Bronchial epithelial cell (primary cell): ENCODE measurements around the gene B3GALT5. TPM values are rescaled to one million over a fixed set of nuclear protein-coding genes. Genes with fewer than 3 reads are reported as not detected.

Source experiments
- DNase-seq: peaks from one replicate; pipeline ENCODE4 v3.0.0-alpha.2; 2010; ENCODE audit warnings: low read depth
- FAIRE-seq: peaks from 2 replicates; lab custom pipeline; 2011; peaks lifted over from hg19 to GRCh38; lab: Jason Lieb, UNC
- H3K27me3 ChIP-seq: 2 replicates; pipeline ENCODE4 v1.5.1; 2011; ENCODE audit warnings: low read length; ENCODE audit not compliant: control insufficient read depth, insufficient read depth
- H3K36me3 ChIP-seq: 2 replicates; pipeline ENCODE4 v1.5.1; 2011; ENCODE audit warnings: low read length; ENCODE audit not compliant: control insufficient read depth, insufficient read depth
- H3K4me3 ChIP-seq: 2 replicates; pipeline ENCODE4 v1.5.1; 2011; ENCODE audit warnings: mild to moderate bottlenecking, low read depth, low read length, control low read depth
- CTCF ChIP-seq: IDR thresholded peaks from 2 replicates; pipeline ENCODE4 v1.5.1; 2011; ENCODE audit warnings: mild to moderate bottlenecking, moderate library complexity, low read length, control low read depth, inconsistent platforms; ENCODE audit not compliant: insufficient read depth, severe bottlenecking
- total RNA-seq: library from RNA; depleted of rRNA; stranded (reverse); fragments of >200 nt; gene quantifications from 2 replicates; pipeline ENCODE4 v1.2.1, GENCODE V29; 2014

Gene B3GALT5
- total RNA-seq, 1 donor from 2014 or later: under 0.01 TPM

GRCh38 chr21:39647476-39647875 lies 34.7 kb downstream of the B3GALT5 start:
- Histone ChIP-seq H3K27me3 (no peaks in the 10 kb centered on the region), H3K36me3 (no peaks in the 10 kb centered on the region), H3K4me3 (no peak overlapping the region)
- FAIRE-seq (no peak), DNase-seq (peak; percentile 48)
- no peak for TF ChIP-seq CTCF

GRCh38 chr21:39648879-39649278 lies 36.1 kb downstream of the B3GALT5 start:
- DNase-seq: no peak
- Histone ChIP-seq H3K27me3 (no peaks in the 10 kb centered on the region), H3K36me3 (no peaks in the 10 kb centered on the region), H3K4me3 (no peak overlapping the region)
- TF ChIP-seq CTCF: no peak
- FAIRE-seq: no peak

- DNase-seq (no peak), FAIRE-seq (no peak)
- H3K27me3 ChIP-seq: no peaks in the 10 kb centered on the region
Observed at GRCh38 chr21:39649526-39649925, 36.8 kb downstream of the B3GALT5 start.

GRCh38 chr21:39650306-39650705 lies 37.6 kb downstream of the B3GALT5 start:
- no peak overlapping the region for H3K4me3 ChIP-seq
- no peak for FAIRE-seq

More at GRCh38 chr21:39649526-39649925, 36.8 kb downstream of the B3GALT5 start:
- Histone ChIP-seq H3K36me3 (no peaks in the 10 kb centered on the region), H3K4me3 (no peak overlapping the region)
- TF ChIP-seq CTCF: no peak

GRCh38 chr21:39650801-39651200 lies 38.1 kb downstream of the B3GALT5 start:
- TF ChIP-seq CTCF: no peak
- H3K27me3 ChIP-seq: no peaks in the 10 kb centered on the region
- no peak for FAIRE-seq
- no peaks in the 10 kb centered on the region for H3K36me3 ChIP-seq
- no peak overlapping the region for H3K4me3 ChIP-seq
- DNase-seq: no peak

More at GRCh38 chr21:39650306-39650705, 37.6 kb downstream of the B3GALT5 start:
- no peak for DNase-seq
- TF ChIP-seq CTCF: no peak
- Histone ChIP-seq H3K36me3 (no peaks in the 10 kb centered on the region), H3K27me3 (no peaks in the 10 kb centered on the region)

- Histone ChIP-seq H3K27me3 (no peaks in the 10 kb centered on the region), H3K4me3 (no peak overlapping the region), H3K36me3 (no peaks in the 10 kb centered on the region)
- no peak for FAIRE-seq
- no peak for DNase-seq
- TF ChIP-seq CTCF: no peak
Observed at GRCh38 chr21:39651206-39651605, 38.5 kb downstream of the B3GALT5 start.
